Thoracic aorta (tissue), 2 donors: ENCODE results near the gene RASD2. TPM values are rescaled to one million over a fixed set of nuclear protein-coding genes. Genes with fewer than 3 reads are reported as not detected.
A peak's percentile ranks its signal among the peaks of the same experiment; 100 is the strongest.

Experiments used
- ATAC-seq: fragments of 150-250 bp; one replicate; pipeline ENCODE4 v1.8.0; 2017; ENCODE audit warnings: low read depth; ENCODE audit not compliant: insufficient number of reproducible peaks, low FRiP score
- DNase-seq: peaks from one replicate; pipeline ENCODE4 v3.0.0-alpha.2; 2020; ENCODE audit warnings: low spot score
- H3K27ac ChIP-seq, 2 donors: fragments of 200-600 bp; sonication (generic); 1 replicate in 1 of 2; 2 replicates in 1 of 2; pipeline ENCODE4 v1.5.1; 2016; ENCODE audit warnings: mild to moderate bottlenecking in 2 of 2, moderate library complexity in 2 of 2
- H3K27me3 ChIP-seq: fragments of 200-600 bp; sonication (generic); replicated peaks from 2 replicates; pipeline ENCODE4 v1.6.0; 2016; ENCODE audit warnings: mild to moderate bottlenecking; ENCODE audit not compliant: insufficient read depth
- H3K36me3 ChIP-seq: fragments of 200-600 bp; sonication (generic); one replicate; pipeline ENCODE4 v1.5.1; 2016
- H3K4me1 ChIP-seq, 2 donors: fragments of 200-600 bp; sonication (generic); 1 replicate in 1 of 2; 2 replicates in 1 of 2; pipeline versions ENCODE4 v1.5.1 to v1.6.0; 2016; ENCODE audit warnings: low read depth in 2 of 2, mild to moderate bottlenecking in 1 of 2; ENCODE audit not compliant: control insufficient read depth in 1 of 2
- H3K4me3 ChIP-seq: fragments of 200-600 bp; sonication (generic); 2 replicates; pipeline ENCODE4 v1.5.1; 2016; ENCODE audit warnings: mild to moderate bottlenecking
- H3K9me3 ChIP-seq: fragments of 200-600 bp; sonication (generic); 2 replicates; pipeline ENCODE4 v1.5.1; 2016
- total RNA-seq, 2 donors: library from RNA; depleted of rRNA; stranded (reverse); fragments of >200 nt; gene quantifications; one replicate each; pipeline versions ENCODE4 v1.1.0 to v1.2.3, GENCODE V29; 2016
- TF ChIP-seq, protein P1 (sequence below): fragments of 200-600 bp; sonication (generic); IDR thresholded peaks from one replicate; pipeline ENCODE4 v1.5.1; 2019; ENCODE audit warnings: antibody characterized with exemption

The RASD2 gene
- total RNA-seq, 2 donors from 2014 or later: 14.0 to 18.8 TPM

DNA sequence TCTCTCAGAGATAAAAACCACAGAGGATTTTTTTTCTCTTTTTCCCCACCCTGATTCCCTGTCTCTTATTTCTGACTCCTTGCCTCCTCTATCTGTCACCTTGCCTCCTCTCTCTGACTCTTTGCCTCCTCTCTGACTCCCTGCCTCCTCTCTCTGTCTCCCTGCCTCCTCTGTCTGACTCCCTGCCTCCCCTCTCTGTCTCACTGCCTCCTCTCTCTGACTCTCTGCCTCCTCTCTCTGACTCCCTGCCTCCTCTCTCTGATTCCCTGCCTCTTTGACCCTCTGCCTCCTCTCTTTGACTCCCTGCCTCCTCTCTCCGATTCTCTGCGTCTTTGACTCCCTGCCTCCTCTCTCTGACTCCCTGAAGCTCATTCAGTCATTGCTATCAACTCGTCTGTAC lies 3.1 kb downstream of the RASD2 start:
- H3K4me1 ChIP-seq: peaks cover 7 to 50% of the 10 kb centered on the region in 2 donors
- no peaks in the 10 kb centered on the region for H3K27me3 ChIP-seq
- no peak for ATAC-seq
- H3K27ac ChIP-seq: peak overlapping the region; percentile 5 to 45
- no peak for DNase-seq
- peaks cover 9% of the 10 kb centered on the region for H3K36me3 ChIP-seq
- H3K9me3 ChIP-seq: no peaks in the 10 kb centered on the region
- TF ChIP-seq, protein P1, sequence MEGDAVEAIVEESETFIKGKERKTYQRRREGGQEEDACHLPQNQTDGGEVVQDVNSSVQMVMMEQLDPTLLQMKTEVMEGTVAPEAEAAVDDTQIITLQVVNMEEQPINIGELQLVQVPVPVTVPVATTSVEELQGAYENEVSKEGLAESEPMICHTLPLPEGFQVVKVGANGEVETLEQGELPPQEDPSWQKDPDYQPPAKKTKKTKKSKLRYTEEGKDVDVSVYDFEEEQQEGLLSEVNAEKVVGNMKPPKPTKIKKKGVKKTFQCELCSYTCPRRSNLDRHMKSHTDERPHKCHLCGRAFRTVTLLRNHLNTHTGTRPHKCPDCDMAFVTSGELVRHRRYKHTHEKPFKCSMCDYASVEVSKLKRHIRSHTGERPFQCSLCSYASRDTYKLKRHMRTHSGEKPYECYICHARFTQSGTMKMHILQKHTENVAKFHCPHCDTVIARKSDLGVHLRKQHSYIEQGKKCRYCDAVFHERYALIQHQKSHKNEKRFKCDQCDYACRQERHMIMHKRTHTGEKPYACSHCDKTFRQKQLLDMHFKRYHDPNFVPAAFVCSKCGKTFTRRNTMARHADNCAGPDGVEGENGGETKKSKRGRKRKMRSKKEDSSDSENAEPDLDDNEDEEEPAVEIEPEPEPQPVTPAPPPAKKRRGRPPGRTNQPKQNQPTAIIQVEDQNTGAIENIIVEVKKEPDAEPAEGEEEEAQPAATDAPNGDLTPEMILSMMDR: no peak
- peak overlapping the region; percentile 46 for H3K4me3 ChIP-seq

DNA sequence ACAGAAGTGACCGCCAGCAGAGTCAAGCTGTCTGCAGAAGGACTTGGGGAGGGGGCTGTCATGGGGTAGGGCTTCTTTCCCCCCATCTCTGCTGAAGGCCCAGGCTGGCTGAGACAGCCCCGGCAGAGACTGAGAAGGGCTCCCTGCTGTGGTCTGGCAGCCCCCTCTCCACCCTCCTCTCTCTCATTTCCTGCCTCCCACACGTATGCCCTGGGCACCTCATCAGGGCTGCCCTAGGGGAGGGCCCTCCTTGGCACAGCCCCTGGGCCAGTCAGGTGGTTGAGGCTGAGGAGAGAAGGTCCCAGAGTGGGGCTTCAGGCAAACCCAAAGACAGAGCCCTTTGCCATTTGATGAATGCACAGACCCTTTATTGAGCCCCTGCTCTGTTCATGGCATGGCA lies 3.6 kb downstream of the RASD2 start:
- TF ChIP-seq, protein P1: no peak
- H3K27ac ChIP-seq: peak overlapping the region; percentile 5 to 45
- H3K9me3 ChIP-seq: no peaks in the 10 kb centered on the region
- peak overlapping the region; percentile 46 for H3K4me3 ChIP-seq
- ATAC-seq (no peak), DNase-seq (no peak)
- peaks cover 2 to 50% of the 10 kb centered on the region in 2 donors for H3K4me1 ChIP-seq
- no peaks in the 10 kb centered on the region for H3K27me3 ChIP-seq
- peaks cover 9% of the 10 kb centered on the region for H3K36me3 ChIP-seq

DNA sequence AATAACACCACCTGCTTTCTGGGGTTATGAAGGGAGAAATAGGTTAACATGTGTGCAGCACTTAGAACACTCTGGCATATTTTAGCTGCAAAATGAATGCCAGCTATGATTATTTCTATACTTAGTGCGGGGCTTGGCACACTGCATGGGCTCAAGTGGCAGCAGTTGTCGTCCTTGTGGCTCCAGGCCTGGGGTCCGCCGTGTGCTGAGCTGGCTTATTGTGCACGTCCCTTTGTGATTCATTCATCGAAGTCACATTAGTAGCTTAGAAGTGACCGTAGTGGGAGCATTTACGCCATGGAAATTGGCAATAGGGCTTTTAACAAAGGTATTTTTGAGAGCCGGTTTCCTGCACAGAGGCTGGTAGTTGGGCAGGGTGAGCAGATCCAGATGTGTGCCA lies 4.2 kb downstream of the RASD2 start:
- no peaks in the 10 kb centered on the region for H3K9me3 ChIP-seq
- peaks cover 0 to 49% of the 10 kb centered on the region in 2 donors for H3K4me1 ChIP-seq
- no peak overlapping the region for H3K4me3 ChIP-seq
- no peaks in the 10 kb centered on the region for H3K27me3 ChIP-seq
- no peak for ATAC-seq
- DNase-seq: no peak
- H3K36me3 ChIP-seq: peaks cover 9% of the 10 kb centered on the region
- TF ChIP-seq, protein P1: no peak
- no peak overlapping the region for H3K27ac ChIP-seq

DNA sequence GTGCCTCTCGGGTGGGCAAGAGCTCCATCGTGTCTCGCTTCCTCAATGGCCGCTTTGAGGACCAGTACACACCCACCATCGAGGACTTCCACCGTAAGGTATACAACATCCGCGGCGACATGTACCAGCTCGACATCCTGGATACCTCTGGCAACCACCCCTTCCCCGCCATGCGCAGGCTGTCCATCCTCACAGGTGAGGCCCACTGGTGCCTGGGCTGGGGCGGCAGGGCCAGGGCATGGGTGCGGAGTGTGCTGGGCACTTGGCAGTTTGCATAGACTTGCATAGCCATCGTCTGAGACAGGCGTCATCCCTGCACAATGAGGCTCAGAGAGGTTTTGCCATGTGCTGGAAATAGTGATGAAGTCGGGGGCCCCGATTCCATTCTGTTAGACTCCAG lies 6.3 kb downstream of the RASD2 start:
- Histone ChIP-seq H3K4me3 (no peak overlapping the region), H3K9me3 (no peaks in the 10 kb centered on the region), H3K36me3 (peaks cover 9% of the 10 kb centered on the region), H3K27ac (no peak overlapping the region), H3K4me1 (peaks cover 0 to 46% of the 10 kb centered on the region in 2 donors), H3K27me3 (no peaks in the 10 kb centered on the region)
- TF ChIP-seq, protein P1: no peak
- DNase-seq: no peak
- no peak for ATAC-seq

DNA sequence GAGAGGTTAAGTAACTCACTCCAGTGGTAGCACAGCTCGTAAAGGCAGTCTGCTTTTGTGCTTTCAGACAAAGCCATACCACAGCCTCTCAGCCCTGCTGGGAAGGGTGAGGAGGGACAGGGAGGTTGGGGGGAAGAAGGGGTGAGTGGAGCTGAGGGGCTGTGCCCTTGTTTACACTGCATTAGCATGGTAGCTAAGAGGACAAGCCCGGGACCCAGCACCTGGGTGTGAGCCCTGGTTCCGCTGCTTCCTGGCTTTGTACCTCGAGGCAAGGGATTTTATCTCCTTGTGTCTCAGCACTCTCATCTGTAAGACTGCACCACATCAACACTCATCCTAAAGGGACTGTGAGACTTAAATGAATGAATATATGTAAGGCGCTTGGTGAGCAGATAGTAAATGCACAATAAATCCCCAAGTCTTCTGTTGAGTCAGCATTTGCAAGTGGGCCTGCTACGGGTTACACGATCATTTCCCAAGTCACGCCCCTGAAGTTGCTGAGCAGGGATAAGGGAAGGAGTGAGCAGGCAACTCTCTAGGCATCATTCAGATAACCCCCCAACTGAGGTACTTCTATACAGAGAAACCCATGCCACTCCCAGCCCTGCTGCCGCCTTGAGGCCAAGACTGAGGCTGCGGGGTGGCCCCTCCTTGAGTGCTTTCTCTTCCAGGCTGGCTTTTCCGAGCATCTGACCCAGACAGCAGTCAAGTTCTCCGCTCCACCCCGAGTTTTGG lies 7.5 kb downstream of the RASD2 start:
- Histone ChIP-seq H3K4me3 (no peak overlapping the region), H3K9me3 (no peaks in the 10 kb centered on the region), H3K36me3 (peaks cover 9% of the 10 kb centered on the region), H3K27ac (no peak overlapping the region), H3K27me3 (no peaks in the 10 kb centered on the region), H3K4me1 (peaks cover 0 to 35% of the 10 kb centered on the region in 2 donors)
- no peak for DNase-seq
- ATAC-seq: no peak
- TF ChIP-seq, protein P1: no peak
